ENCODE results near the gene FIS1.
"Not testable (repeated sequence)": the region's sequence is repeated elsewhere in the genome, so short reads cannot be mapped to it uniquely, and the experiment has no call there.

- not testable (repeated sequence) for TF ChIP-seq CTCF (IDR thresholded peaks at IDR 0.05; ENCODE audit: insufficient read depth, low read depth, low read length); EZH2 (IDR thresholded peaks at IDR 0.05; ENCODE audit: insufficient read depth, low read length)
Observed at GRCh38 chr7:101264102-101264706, 19.3 kb upstream of the FIS1 start.

All from astrocyte (in vitro differentiated cells and primary cell).